ENCODE results near the gene GCDH. TPM values are rescaled to one million over a fixed set of nuclear protein-coding genes. Genes with fewer than 3 reads are reported as not detected.

The GCDH gene
- total and polyA plus RNA-seq, 2 of the 8 experiments (the other 6 are each of a cell fraction or from before 2014, with no cell fraction given): 67.3 to 89.4 TPM

GRCh38 chr19:12884926-12885748 is 5.8 kb upstream of the GCDH start:
- H3K56ac ChIP-seq (replicated peaks; ENCODE audit: insufficient read length, low read depth, low read length): peak overlapping the region; percentile 52
- H3K23ac ChIP-seq (ENCODE audit: insufficient read length): no peak overlapping the region
- H2AFZ ChIP-seq (ENCODE audit: low read length): peak overlapping the region; percentile 60; the same call in 1 of the 2 replicates
- H4K91ac ChIP-seq (replicated peaks; ENCODE audit: insufficient read length, low read length): peak overlapping the region; percentile 94
- H2BK20ac ChIP-seq (ENCODE audit: low read length): peak overlapping the region; percentile 66; the same call in 1 of the 2 replicates
- H2BK120ac ChIP-seq (replicated peaks; ENCODE audit: low read depth, low read length): peak overlapping the region; percentile 81
- H3K79me2 ChIP-seq (ENCODE audit: control insufficient read depth in 1 of 2, insufficient read depth in 2 of 2, low read length in 2 of 2): no peaks in the 10 kb centered on the region
- H4K8ac ChIP-seq (ENCODE audit: extremely low read depth, insufficient read depth, low read length): peak overlapping the region; percentile 90
- H3K18ac ChIP-seq (ENCODE audit: extremely low read depth, low read length): peak overlapping the region; percentile 60
- H3K23me2 ChIP-seq (ENCODE audit: low read depth, low read length): peaks cover 11% of the 10 kb centered on the region; the same call in 1 of the 2 replicates
- peak overlapping the region; percentile 99 for H2BK12ac ChIP-seq (ENCODE audit: low read depth, low read length)
- H3K36me3 ChIP-seq (ENCODE audit: control insufficient read depth in 2 of 4, insufficient read depth in 4 of 4, low read length in 3 of 4): no peaks in the 10 kb centered on the region
- H3K27ac ChIP-seq (ENCODE audit: low read depth, low read length): peak overlapping the region; percentile 68; the same call in 1 of the 2 replicates
- ChIA-PET POLR2A (ENCODE audit: partially characterized antibody) (interaction anchor here (0.6 to 12.3 kb wide), 32 partner anchors 8 to 182 kb away, joined by 3 to 110 read pairs (median 5); partner anchors contain the start of genes CALR, FARSA, GADD45GIP1 and GCDH), CTCF (ENCODE audit: partially characterized antibody) (interaction anchor here (0.6 to 2.3 kb wide), 28 partner anchors 9 to 745 kb away, joined by 3 to 19 read pairs (median 4); partner anchors contain the start of genes RNASEH2A, THSD8 and ZNF20)
- H3K4me3 ChIP-seq (ENCODE audit: extremely low read depth in 1 of 4, insufficient read depth in 2 of 4, low read depth in 3 of 4, low read length in 4 of 4): peak overlapping the region; percentile 60 to 77 (median 76)
- peaks cover 0 to 7% (median 6%) of the 10 kb centered on the region in 4 experiments; a peak in 5 of 7 replicates for H3K4me1 ChIP-seq (replicated peaks in 1 of 4; ENCODE audit: control insufficient read depth in 3 of 4, insufficient read depth in 4 of 4, low read length in 3 of 4)
- FAIRE-seq: peak; percentile 52
- H3K79me1 ChIP-seq (ENCODE audit: low read depth, low read length): no peaks in the 10 kb centered on the region
- peak overlapping the region; percentile 85 for H2BK5ac ChIP-seq (ENCODE audit: low read depth, low read length)
- H2BK15ac ChIP-seq (ENCODE audit: low read length): peak overlapping the region; percentile 96; the same call in 1 of the 2 replicates
- no peaks in the 10 kb centered on the region; a peak in 2 of 4 replicates for H3K9me3 ChIP-seq (ENCODE audit: insufficient read depth in 2 of 2, low read depth in 1 of 2, low read length in 1 of 2)
- peak overlapping the region in 2 of 4 experiments; percentile 69 to 71; a peak in 4 of 7 replicates for H3K9ac ChIP-seq (replicated peaks in 1 of 4; ENCODE audit: extremely low read depth in 1 of 4, low read depth in 3 of 4, low read length in 3 of 4)
- no peak overlapping the region for H3K14ac ChIP-seq (ENCODE audit: insufficient read length)
- 0 out of 2 replicates have a peak overlapping the region, but pooled peaks have one; percentile 6 for H2AK5ac ChIP-seq (ENCODE audit: low read depth, low read length)
- H3K4me2 ChIP-seq (ENCODE audit: insufficient read depth in 1 of 2, low read depth in 2 of 2, low read length in 2 of 2): peak overlapping the region; percentile 75 to 97
- 6% methylated on average over 62 of the region's 73 CpGs; no CpG with 5 or more reads in 1 of the 2 experiments for WGBS, 2 experiments (ENCODE audit: extremely low coverage in 1 of 2, insufficient coverage in 1 of 2, insufficient read length in 1 of 2, insufficient replicate concordance in 2 of 2, low coverage in 1 of 2, low lambda C conversion rate in 2 of 2, missing lambda C conversion rate in 1 of 2)
- H3K4ac ChIP-seq (replicated peaks; ENCODE audit: insufficient read length, low read depth, low read length): peak overlapping the region; percentile 99
- peaks cover 0 to 9% (median 4%) of the 10 kb centered on the region in 4 experiments; a peak in 4 of 7 replicates for H3K27me3 ChIP-seq (replicated peaks in 1 of 4; ENCODE audit: control insufficient read depth in 3 of 4, extremely low read depth in 1 of 4, insufficient read depth in 3 of 4, low read length in 3 of 4)
- peak overlapping the region; percentile 68 for H4K5ac ChIP-seq (ENCODE audit: insufficient read length, low read depth, low read length)
- no peaks in the 10 kb centered on the region for H4K20me1 ChIP-seq (replicated peaks in 1 of 2; ENCODE audit: control insufficient read depth in 1 of 2, insufficient read depth in 2 of 2, low read length in 2 of 2)
- peak; percentile 94 to 99 for DNase-seq (ENCODE audit: low read depth in 1 of 2, low spot score in 2 of 2)
- peak; percentile 82 for TF ChIP-seq TAF7 (optimal IDR thresholded peaks at IDR 0.05; ENCODE audit: borderline replicate concordance, low read depth, low read length)
- TF ChIP-seq EGR1 (IDR thresholded peaks at IDR 0.05; ENCODE audit: borderline replicate concordance, low read depth, low read length): no peak
- TF ChIP-seq CHD2 (IDR thresholded peaks at IDR 0.05; ENCODE audit: low read length): no peak
- TF ChIP-seq SP1 (IDR thresholded peaks at IDR 0.05; ENCODE audit: low read depth, low read length): 0 out of 2 replicates have a peak, but pooled peaks have one; percentile 37
- peak; percentile 43; the same call in 1 of the 2 replicates for TF ChIP-seq CREB1 (IDR thresholded peaks at IDR 0.05)
- peak; percentile 93 for TF ChIP-seq ASH2L (IDR thresholded peaks at IDR 0.05; ENCODE audit: low read length)
- TF ChIP-seq BACH1 (IDR thresholded peaks at IDR 0.05; ENCODE audit: low read length): no peak
- peak; percentile 69; the same call in 1 of the 2 replicates for TF ChIP-seq GTF2F1 (IDR thresholded peaks at IDR 0.05; ENCODE audit: borderline replicate concordance, low read depth, low read length)
- 0 out of 2 replicates have a peak, but pooled peaks have one; percentile 1 for TF ChIP-seq MAFK (IDR thresholded peaks at IDR 0.05; ENCODE audit: low read depth, low read length)
- TF ChIP-seq RNF2 (IDR thresholded peaks at IDR 0.05; ENCODE audit: borderline replicate concordance, low read depth, low read length, missing control alignments, poor library complexity, severe bottlenecking): no peak
- peak; percentile 56; the same call in 1 of the 2 replicates for TF ChIP-seq SP4 (IDR thresholded peaks at IDR 0.05; ENCODE audit: low read length)
